ENCODE data around the gene FASN.
"Not testable (repeated sequence)": the region's sequence is repeated elsewhere in the genome, so short reads cannot be mapped to it uniquely, and the experiment has no call there.

FASN gene

DNA sequence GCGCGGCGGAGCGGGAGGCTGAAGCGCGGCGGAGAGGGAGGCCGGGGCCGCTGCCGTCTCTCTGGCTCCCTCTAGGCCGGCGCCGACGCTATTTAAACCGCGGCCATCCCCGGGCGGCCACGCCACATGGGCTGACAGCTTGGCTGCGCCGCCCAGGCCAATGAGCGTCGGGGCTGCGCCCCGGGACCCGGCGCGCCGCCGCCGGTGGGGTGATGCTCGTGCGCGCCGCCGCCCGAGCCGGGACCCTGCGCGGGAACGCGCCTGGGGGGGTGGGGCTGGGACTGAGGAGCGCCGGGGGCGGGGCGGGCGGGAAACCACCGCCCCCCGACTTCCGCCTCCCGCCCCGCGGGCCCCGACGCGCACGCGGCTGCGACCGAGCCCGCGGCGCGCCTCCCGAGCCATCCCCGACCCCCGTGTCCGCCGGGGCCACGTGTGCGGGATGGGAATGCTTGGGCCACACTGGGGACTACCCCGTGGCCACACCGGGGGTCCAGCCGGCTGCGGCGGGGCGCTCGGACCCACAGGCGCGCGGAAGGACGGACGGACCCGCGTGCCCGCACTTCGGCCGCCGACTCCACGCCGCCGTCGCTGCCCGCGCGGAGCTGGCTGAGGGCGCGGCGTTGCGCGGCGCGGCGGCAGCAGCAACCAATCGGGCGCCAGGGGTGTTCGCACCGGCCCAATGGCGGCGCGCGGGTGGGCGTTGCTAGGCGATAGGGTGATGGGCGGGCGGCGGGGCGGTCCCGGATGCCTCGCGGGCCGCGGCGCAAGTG, at the start of gene FASN:
TSS of gene FASN (minus strand) at position 68 of the 770 bp plus-strand sequence. CDS start 1,791 bp downstream, outside the sequence.
- peak; percentile 47 for DNase-seq

- no peak for DNase-seq
These were observed 48.9 kb upstream of the FASN start for GRCh38 chr17:82146663-82147654.

GRCh38 chr17:82145550-82146155, 47.6 kb upstream of the FASN start:
- DNase-seq = no peak

DNA sequence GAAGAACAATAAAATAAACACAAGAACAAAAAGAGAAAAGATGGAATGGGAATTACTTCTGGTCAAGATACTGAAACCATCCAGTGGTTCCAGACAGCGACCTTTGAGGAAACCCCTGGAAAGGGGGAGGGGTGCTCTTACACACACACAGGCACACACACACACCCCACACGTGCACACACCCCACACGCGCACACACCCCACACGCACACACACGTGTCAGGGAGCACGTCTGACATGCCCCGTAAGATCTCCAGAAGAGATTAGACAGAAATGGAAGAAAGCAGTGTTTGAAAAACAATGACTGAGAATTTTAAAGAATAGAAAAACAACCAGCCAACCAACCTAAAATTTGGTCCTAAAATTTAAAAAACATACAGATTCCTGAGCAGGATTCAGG, 45.3 kb upstream of the FASN start:
- DNase-seq = no peak

DNA sequence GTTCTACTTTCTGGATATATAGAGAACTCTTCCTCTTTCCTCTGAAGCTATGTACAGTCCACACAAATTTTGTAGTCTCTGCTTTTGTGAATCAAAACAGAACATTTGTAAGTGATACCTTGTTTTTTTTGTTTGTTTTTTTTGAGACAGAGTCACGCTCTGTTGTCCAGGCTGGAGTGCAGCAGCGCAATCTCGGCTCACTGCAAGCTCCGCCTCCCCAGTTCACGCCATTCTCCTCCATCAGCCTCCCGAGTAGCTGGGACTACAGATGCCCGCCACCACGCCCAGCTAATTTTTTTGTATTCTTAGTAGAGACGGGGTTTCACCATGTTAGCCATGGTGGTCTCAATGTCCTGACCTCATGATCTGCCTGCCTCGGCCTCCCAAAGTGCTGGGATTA, 41.9 kb upstream of the FASN start:
- DNase-seq = not testable (repeated sequence)

DNA sequence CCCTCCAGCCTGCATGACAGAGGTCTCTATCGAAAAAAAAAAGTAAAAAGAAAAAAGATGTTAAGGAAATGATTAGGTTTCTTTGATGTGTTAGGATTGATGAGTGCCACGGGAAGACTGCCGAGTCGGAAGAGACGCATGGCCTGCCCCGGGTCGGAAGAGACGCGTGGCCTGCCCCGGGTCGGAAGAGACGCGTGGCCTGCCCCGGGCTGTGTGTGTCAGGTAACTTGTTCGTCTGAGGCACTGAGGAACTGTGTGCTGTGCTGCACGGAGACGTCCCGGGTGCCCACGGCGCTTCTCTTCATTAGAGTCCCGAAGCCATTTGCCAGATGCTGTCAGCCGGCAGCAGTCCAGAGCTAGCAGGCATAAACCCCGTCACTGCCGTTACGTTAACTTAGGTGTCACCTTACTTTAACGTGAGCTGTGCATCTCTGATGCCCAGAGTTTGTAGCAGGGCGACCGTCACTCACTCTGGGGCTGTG, 40.5 kb upstream of the FASN start:
- DNase-seq = no peak

GRCh38 chr17:82134101-82134500, 36.1 kb upstream of the FASN start:
- DNase-seq = no peak

GRCh38 chr17:82133166-82133953, 35.3 kb upstream of the FASN start:
- not testable (repeated sequence) for DNase-seq

GRCh38 chr17:82129095-82129494, 31.1 kb upstream of the FASN start:
- no peak for DNase-seq

- DNase-seq = no peak
These were observed 30.3 kb upstream of the FASN start for GRCh38 chr17:82128287-82128686.

GRCh38 chr17:82127704-82128103, 29.7 kb upstream of the FASN start:
- no peak for DNase-seq

- no peak for DNase-seq
These were observed 29.2 kb upstream of the FASN start for GRCh38 chr17:82127315-82127595.

GRCh38 chr17:82126556-82127314, 28.7 kb upstream of the FASN start:
- DNase-seq = no peak

GRCh38 chr17:82124101-82124500, 26.1 kb upstream of the FASN start:
- no peak for DNase-seq

- peak; percentile 80 for DNase-seq
These were observed 23.9 kb upstream of the FASN start for GRCh38 chr17:82121660-82122629.

DNA sequence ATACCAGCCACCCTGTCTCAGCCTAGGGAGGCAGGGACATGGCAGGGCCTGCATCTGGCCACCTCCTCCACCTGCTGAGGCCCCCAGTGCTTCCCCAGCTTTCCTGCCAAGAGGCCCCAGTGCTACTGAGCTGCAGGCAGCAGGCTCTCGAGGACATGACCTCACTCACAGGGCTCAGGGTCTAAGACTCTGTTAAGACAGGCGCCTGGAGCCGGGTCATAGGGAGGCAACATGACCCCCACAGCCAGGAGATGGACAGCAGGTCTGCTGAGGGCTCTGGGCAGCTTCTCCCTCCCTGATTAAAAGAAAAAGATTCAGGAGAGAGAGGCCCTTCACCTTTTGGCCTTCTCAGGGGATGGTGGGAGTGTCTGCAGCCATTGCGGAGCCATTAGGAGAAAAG, 23.2 kb upstream of the FASN start:
- DNase-seq = no peak

DNA sequence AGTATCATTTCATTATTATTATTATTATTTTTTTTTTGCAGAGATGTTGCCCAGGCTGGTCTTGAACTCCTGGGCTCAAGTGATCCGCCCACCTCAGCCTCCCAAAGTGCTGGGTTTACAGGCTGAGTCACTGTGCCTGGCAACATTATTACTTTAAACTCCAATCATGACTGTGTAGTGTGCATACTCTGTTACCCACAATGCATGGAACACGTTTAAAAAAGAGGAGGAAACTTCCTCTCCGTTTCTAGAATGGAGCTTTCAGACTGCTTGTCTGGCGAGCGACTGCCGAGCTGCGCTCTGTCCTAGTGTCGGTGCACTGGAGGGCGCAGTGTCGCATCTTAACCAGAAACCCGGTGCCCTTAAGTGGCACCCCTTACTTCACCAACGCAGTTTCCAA, 22.1 kb upstream of the FASN start:
- no peak for DNase-seq

- DNase-seq = no peak
These were observed 20.9 kb upstream of the FASN start for GRCh38 chr17:82118815-82119380.

- DNase-seq = no peak
These were observed 20.3 kb upstream of the FASN start for GRCh38 chr17:82118168-82118814.

All from NCI-H187 treated with DMSO at 0.1 percent for 48 hours (cell line).